Peyer's patch (tissue), 4 donors: ENCODE results near the gene TEX48. TPM values are rescaled to one million over a fixed set of nuclear protein-coding genes. Genes with fewer than 3 reads are reported as not detected.
A peak's percentile ranks its signal among the peaks of the same experiment; 100 is the strongest.

Experiments used
- DNase-seq, 3 donors: peaks; one replicate each; pipeline ENCODE4 v3.0.0-alpha.2; 2017 to 2019
- H3K27ac ChIP-seq, 4 donors: fragments of 200-600 bp; sonication (generic); one replicate each; pipeline ENCODE4 v1.5.1; 2016 to 2019
- H3K27me3 ChIP-seq, 2 donors: fragments of 200-600 bp; sonication (generic); one replicate each; pipeline ENCODE4 v1.5.1; 2019
- H3K36me3 ChIP-seq, 3 donors: fragments of 200-600 bp; sonication (generic); one replicate each; pipeline ENCODE4 v1.5.1; 2016 to 2019
- H3K4me1 ChIP-seq, 4 donors: fragments of 200-600 bp; sonication (generic); one replicate each; pipeline ENCODE4 v1.5.1; 2016 to 2019
- H3K4me3 ChIP-seq, 4 donors: fragments of 200-600 bp; sonication (generic); 1 replicate in 3 of 4; 2 replicates in 1 of 4; pipeline ENCODE4 v1.5.1; 2016 to 2019; ENCODE audit warnings: mild to moderate bottlenecking in 1 of 4
- H3K9me3 ChIP-seq, 4 donors: fragments of 200-600 bp; sonication (generic); one replicate each; pipeline ENCODE4 v1.5.1; 2016 to 2019; ENCODE audit warnings: mild to moderate bottlenecking in 1 of 4
- POLR2A ChIP-seq, 2 donors: fragments of 450-650 bp; IDR thresholded peaks; one replicate each; pipeline ENCODE4 v1.5.1; 2017; ENCODE audit warnings: antibody characterized with exemption in 2 of 2, mild to moderate bottlenecking in 2 of 2, moderate library complexity in 2 of 2
- total RNA-seq, 4 donors: library from RNA; depleted of rRNA; stranded (reverse); fragments of >200 nt; gene quantifications; one replicate each; pipeline ENCODE4 v1.1.0, GENCODE V29; 2016
- TF ChIP-seq, protein P1 (sequence below), 6 experiments: fragments of 450-650 bp in 4 of 6; fragments of 200-600 bp in 2 of 6; sonication (generic) in 1 of 6; IDR thresholded peaks; one replicate each; pipeline ENCODE4 v1.5.1; 2017 to 2019; ENCODE audit warnings: antibody characterized with exemption in 6 of 6, mild to moderate bottlenecking in 3 of 6, moderate library complexity in 1 of 6

The TEX48 gene
- total RNA-seq, 4 donors from 2014 or later, result not detected

DNA sequence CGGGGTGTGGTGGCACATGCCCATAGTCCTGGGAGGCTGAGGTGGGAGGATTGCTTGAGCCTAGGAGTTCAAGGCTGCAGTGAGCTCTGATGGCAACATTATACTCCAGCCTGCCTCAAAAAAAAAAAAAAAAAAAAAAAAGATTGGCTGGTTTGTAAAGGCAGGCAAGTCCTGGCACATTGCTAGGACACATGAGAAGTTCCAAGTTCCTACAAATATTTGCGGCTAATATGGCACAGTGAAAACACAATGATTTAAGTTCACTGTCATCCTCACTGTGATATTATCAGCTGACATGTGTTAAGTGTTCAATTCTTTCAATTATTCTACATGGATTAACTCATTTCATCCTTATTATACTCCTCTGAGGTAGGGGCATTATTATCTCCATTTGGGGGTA lies 50.8 kb downstream of the TEX48 start:
- H3K27ac ChIP-seq, result no peak overlapping the region
- H3K4me1 ChIP-seq, result no peaks in the 10 kb centered on the region
- H3K36me3 ChIP-seq, result peaks cover 0 to 80% (median 0%) of the 10 kb centered on the region in 3 donors
- H3K9me3 ChIP-seq, result no peaks in the 10 kb centered on the region
- DNase-seq, result no peak
- H3K27me3 ChIP-seq, result no peaks in the 10 kb centered on the region
- H3K4me3 ChIP-seq, result no peak overlapping the region
- TF ChIP-seq POLR2A (IDR thresholded peaks at IDR 0.05), result no peak
- TF ChIP-seq, protein P1, sequence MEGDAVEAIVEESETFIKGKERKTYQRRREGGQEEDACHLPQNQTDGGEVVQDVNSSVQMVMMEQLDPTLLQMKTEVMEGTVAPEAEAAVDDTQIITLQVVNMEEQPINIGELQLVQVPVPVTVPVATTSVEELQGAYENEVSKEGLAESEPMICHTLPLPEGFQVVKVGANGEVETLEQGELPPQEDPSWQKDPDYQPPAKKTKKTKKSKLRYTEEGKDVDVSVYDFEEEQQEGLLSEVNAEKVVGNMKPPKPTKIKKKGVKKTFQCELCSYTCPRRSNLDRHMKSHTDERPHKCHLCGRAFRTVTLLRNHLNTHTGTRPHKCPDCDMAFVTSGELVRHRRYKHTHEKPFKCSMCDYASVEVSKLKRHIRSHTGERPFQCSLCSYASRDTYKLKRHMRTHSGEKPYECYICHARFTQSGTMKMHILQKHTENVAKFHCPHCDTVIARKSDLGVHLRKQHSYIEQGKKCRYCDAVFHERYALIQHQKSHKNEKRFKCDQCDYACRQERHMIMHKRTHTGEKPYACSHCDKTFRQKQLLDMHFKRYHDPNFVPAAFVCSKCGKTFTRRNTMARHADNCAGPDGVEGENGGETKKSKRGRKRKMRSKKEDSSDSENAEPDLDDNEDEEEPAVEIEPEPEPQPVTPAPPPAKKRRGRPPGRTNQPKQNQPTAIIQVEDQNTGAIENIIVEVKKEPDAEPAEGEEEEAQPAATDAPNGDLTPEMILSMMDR (IDR thresholded peaks at IDR 0.05), result no peak

DNA sequence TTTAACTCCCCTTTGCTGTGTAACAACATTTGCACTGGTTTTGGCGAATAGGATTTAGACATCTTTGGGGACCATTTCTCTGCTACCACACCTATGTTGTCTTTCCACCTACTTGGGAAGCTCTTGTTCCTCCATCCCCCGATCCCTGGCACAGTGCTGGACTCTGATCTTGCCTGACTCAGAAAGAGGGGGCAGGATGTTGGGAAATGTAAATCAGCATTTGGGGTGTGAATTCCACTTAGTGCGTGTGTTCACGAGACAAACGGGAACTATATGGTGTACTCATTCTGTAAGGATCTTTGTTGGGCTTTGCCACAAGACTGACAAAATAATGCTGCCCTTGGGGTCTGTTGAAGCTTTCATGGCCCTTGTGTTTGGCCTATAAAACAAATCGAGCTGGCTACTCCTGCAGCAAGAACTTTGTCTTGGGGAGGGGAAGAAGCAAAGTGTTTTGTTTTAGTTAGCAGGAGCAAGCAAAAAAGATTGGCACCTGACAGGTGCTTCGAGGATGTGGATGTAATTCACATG lies 52.4 kb downstream of the TEX48 start:
- Histone ChIP-seq H3K27me3 (no peaks in the 10 kb centered on the region), H3K4me3 (no peak overlapping the region), H3K36me3 (peaks cover 0 to 73% (median 0%) of the 10 kb centered on the region in 3 donors), H3K4me1 (no peaks in the 10 kb centered on the region), H3K9me3 (no peaks in the 10 kb centered on the region), H3K27ac (no peak overlapping the region)
- no peak for TF ChIP-seq POLR2A (IDR thresholded peaks at IDR 0.05)
- TF ChIP-seq, protein P1 (IDR thresholded peaks at IDR 0.05), result no peak
- DNase-seq, result no peak

DNA sequence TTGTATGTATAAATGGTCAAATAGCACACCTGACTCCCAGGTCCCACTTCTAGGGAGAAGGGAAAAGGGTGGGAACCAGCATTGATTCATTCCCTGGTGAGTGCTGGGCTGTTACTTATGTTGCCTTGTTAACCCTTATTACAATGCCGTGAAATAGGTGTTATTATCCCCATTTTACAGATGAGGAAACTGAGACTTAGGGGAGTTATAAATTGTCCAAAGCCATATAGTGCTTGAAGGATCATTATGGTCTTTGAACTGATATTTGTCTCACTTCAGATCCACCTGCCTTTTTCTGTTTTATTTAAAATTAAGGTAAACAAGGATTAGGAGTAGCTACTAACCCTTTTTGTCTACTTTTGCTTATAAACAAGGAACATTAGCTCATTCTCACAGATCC lies 54.4 kb downstream of the TEX48 start:
- H3K4me3 ChIP-seq, result no peak overlapping the region
- TF ChIP-seq, protein P1 (IDR thresholded peaks at IDR 0.05), result no peak
- TF ChIP-seq POLR2A (IDR thresholded peaks at IDR 0.05), result no peak
- no peak overlapping the region for H3K27ac ChIP-seq
- H3K9me3 ChIP-seq, result no peaks in the 10 kb centered on the region
- no peaks in the 10 kb centered on the region for H3K27me3 ChIP-seq
- H3K4me1 ChIP-seq, result no peaks in the 10 kb centered on the region
- H3K36me3 ChIP-seq, result peaks cover 0 to 53% (median 0%) of the 10 kb centered on the region in 3 donors
- DNase-seq, result no peak

DNA sequence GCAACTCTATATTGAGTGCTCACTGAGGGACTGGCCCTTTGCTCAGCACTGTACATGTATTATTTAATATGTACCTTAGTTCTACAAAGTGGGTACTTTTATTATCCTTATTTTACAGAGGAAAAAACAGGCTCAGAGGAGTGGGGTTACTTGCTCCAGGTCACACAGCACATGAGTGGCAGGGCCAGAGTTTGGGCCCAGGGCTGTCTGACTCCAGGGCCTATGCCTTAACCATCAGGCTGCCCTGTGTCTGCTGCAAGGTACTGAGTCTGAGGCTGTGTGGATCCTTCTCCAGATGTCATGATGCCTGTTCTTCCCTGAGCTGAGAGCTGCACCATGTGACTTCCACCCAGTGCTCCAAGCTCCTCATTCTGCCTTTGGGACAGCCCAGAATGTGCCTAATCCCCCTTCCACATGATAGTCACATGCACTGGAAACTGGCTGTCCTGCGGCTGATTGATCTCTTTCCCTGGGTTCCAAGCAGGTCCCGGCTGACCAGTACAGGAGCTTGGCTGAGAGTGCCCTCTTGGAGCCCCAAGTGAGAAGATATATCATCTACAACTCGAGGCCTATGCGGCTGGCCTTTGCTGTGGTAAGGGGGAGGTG lies 55.5 kb downstream of the TEX48 start:
- TF ChIP-seq, protein P1 (IDR thresholded peaks at IDR 0.05), result no peak
- H3K27ac ChIP-seq, result no peak overlapping the region
- H3K36me3 ChIP-seq, result peaks cover 0 to 46% (median 0%) of the 10 kb centered on the region in 3 donors
- no peak overlapping the region for H3K4me3 ChIP-seq
- peak in 1 of 3 donors; percentile 3 for DNase-seq
- H3K4me1 ChIP-seq, result no peaks in the 10 kb centered on the region
- no peaks in the 10 kb centered on the region for H3K9me3 ChIP-seq
- no peaks in the 10 kb centered on the region for H3K27me3 ChIP-seq

DNA sequence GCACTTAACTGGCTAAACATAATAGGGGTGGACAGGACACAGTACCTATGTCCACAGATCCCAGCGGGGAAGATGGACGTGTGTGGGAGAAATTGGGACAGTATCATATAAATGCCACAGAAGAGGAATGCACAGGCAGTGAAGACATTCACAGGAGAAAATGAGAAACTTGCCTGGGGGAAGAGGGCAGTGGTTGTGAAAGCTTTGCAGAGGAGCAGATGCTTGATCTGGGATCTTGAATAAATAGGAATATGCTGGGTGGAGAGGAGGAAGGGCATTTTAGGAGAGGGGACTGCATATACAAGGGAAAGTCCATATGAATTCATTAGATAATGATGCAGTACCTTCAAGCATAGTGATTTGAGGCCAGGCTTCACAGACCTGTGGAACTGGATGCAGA lies 57.3 kb downstream of the TEX48 start:
- Histone ChIP-seq H3K27ac (no peak overlapping the region), H3K36me3 (peaks cover 0 to 27% (median 0%) of the 10 kb centered on the region in 3 donors), H3K4me3 (no peak overlapping the region), H3K27me3 (no peaks in the 10 kb centered on the region), H3K9me3 (no peaks in the 10 kb centered on the region), H3K4me1 (no peaks in the 10 kb centered on the region)
- no peak for DNase-seq
- no peak for TF ChIP-seq POLR2A (IDR thresholded peaks at IDR 0.05)
- TF ChIP-seq, protein P1 (IDR thresholded peaks at IDR 0.05), result no peak
